Astrocyte (in vitro differentiated cells and primary cell): ENCODE measurements around the gene KCNA2.

Experiments used
- CTCF ChIP-seq: IDR thresholded peaks from 2 replicates; pipeline ENCODE4 v1.5.1; 2011; ENCODE audit warnings: low read depth, mild to moderate bottlenecking, inconsistent platforms, low read length, moderate library complexity; ENCODE audit not compliant: insufficient read depth
- EZH2 ChIP-seq: IDR thresholded peaks from 2 replicates; pipeline ENCODE4 v1.6.1; 2012; ENCODE audit warnings: mild to moderate bottlenecking, low read length, inconsistent platforms; ENCODE audit not compliant: insufficient read depth

GRCh38 chr1:110635434-110635833, 29.3 kb upstream of the KCNA2 start:
- TF ChIP-seq CTCF (no peak), EZH2 (no peak)
